Endothelial cell of umbilical vein (primary cell): ENCODE data around the gene ATF6B. TPM values are rescaled to one million over a fixed set of nuclear protein-coding genes. Genes with fewer than 3 reads are reported as not detected.

Experiments used
- BruUV-seq: library from RNA; stranded (reverse); fragments of 400-500 nt; replicated peaks from 2 replicates; lab custom pipeline; 2021; lab: Mats Ljungman, UMichigan
- CTCF ChIA-PET: fragments of 300-600, 350-600 bp; sonication (Branson Sonifier 250); formaldehyde crosslinking; loops from one replicate; lab custom pipeline; 2021; ENCODE audit warnings: antibody characterized with exemption, inconsistent platforms; lab: Charles Lee
- POLR2A ChIA-PET: fragments of 300-600, 350-600 bp; sonication (Branson Sonifier 250); formaldehyde crosslinking; loops from one replicate; lab custom pipeline; 2021; ENCODE audit warnings: antibody characterized with exemption, inconsistent platforms; lab: Charles Lee
- DNase-seq: peaks from one replicate; pipeline ENCODE4 v3.0.0-alpha.2; 2011; ENCODE audit warnings: low read depth, low spot score
- FAIRE-seq: peaks from 2 replicates; lab custom pipeline; 2011; peaks lifted over from hg19 to GRCh38; lab: Jason Lieb, UNC
- H2AFZ ChIP-seq: 2 replicates; pipeline ENCODE4 v1.6.0; 2012; ENCODE audit warnings: low read depth, low read length, control low read depth, inconsistent platforms
- H3K27ac ChIP-seq: 2 replicates; pipeline ENCODE4 v1.5.1; 2011; ENCODE audit warnings: low read depth, mild to moderate bottlenecking, control low read depth, low read length, moderate library complexity; ENCODE audit not compliant: insufficient read depth
- H3K27me3 ChIP-seq, 2 experiments: 2 replicates each; pipeline versions ENCODE4 v1.6.0 to v1.6.1; 2011; ENCODE audit warnings: low read length in 2 of 2, mixed read lengths in 1 of 2; ENCODE audit not compliant: control insufficient read depth in 2 of 2, insufficient read depth in 2 of 2
- H3K36me3 ChIP-seq, 2 experiments: 2 replicates in 1 of 2; 3 replicates in 1 of 2; pipeline ENCODE4 v1.5.1; 2011; ENCODE audit warnings: low read length in 2 of 2, mild to moderate bottlenecking in 1 of 2, moderate library complexity in 1 of 2; ENCODE audit not compliant: control insufficient read depth in 2 of 2, insufficient read depth in 2 of 2; ENCODE audit errors: extremely low read depth in 1 of 2
- H3K4me1 ChIP-seq: 3 replicates; pipeline ENCODE4 v1.5.1; 2011; ENCODE audit warnings: mild to moderate bottlenecking, low read length; ENCODE audit not compliant: control insufficient read depth, insufficient read depth; ENCODE audit errors: extremely low read depth
- H3K4me2 ChIP-seq: 2 replicates; pipeline ENCODE4 v1.6.1; 2011; ENCODE audit warnings: low read length, control low read depth, mixed read lengths; ENCODE audit not compliant: insufficient read depth
- H3K4me3 ChIP-seq, 3 experiments: fragments of 200-600 bp in 1 of 3; sonication (generic), shearing (Covaris generic) in 1 of 3; replicated peaks in 1 of 3; 2 replicates each; pipeline ENCODE4 v1.5.1; 2011 to 2016; ENCODE audit warnings: control low read depth in 3 of 3, low read length in 3 of 3, mild to moderate bottlenecking in 2 of 3, inconsistent platforms in 1 of 3, low read depth in 1 of 3, moderate library complexity in 1 of 3; ENCODE audit not compliant: insufficient read depth in 1 of 3
- H3K79me2 ChIP-seq: 2 replicates; pipeline ENCODE4 v1.6.0; 2012; ENCODE audit warnings: low read length, inconsistent platforms; ENCODE audit not compliant: control insufficient read depth, insufficient read depth
- H3K9ac ChIP-seq: replicated peaks from 2 replicates; pipeline ENCODE3; 2011; ENCODE audit warnings: low read length, control low read depth; ENCODE audit not compliant: insufficient read depth; ENCODE audit errors: extremely low read depth
- H3K9me1 ChIP-seq: replicated peaks from 3 replicates; pipeline ENCODE4 v1.6.0; 2011; ENCODE audit warnings: mild to moderate bottlenecking, low read length; ENCODE audit not compliant: control insufficient read depth, insufficient read depth; ENCODE audit errors: extremely low read depth
- H3K9me3 ChIP-seq: replicated peaks from 2 replicates; pipeline ENCODE4 v1.5.1; 2012; ENCODE audit warnings: low read length, inconsistent platforms; ENCODE audit not compliant: control insufficient read depth, insufficient read depth
- H4K20me1 ChIP-seq: replicated peaks from 2 replicates; pipeline ENCODE3; 2011; ENCODE audit warnings: mild to moderate bottlenecking, low read length; ENCODE audit not compliant: control insufficient read depth, insufficient read depth; ENCODE audit errors: extremely low read depth
- CTCF ChIP-seq, 2 donors: IDR thresholded peaks; 1 replicate in 1 of 2; 2 replicates in 1 of 2; pipeline ENCODE4 v1.5.1; 2011; ENCODE audit warnings: low read length in 2 of 2, mild to moderate bottlenecking in 2 of 2, moderate library complexity in 2 of 2, control low read depth in 1 of 2, inconsistent platforms in 1 of 2, low read depth in 1 of 2; ENCODE audit not compliant: insufficient read depth in 1 of 2; ENCODE audit errors: extremely low read depth in 1 of 2
- EZH2 ChIP-seq: IDR thresholded peaks from 2 replicates; pipeline ENCODE4 v1.6.1; 2012; ENCODE audit warnings: borderline replicate concordance, low read depth, mild to moderate bottlenecking, moderate library complexity, low read length, inconsistent platforms; ENCODE audit not compliant: severe bottlenecking
- FOS ChIP-seq: IDR thresholded peaks from 2 replicates; pipeline ENCODE4 v1.6.1; 2011; ENCODE audit warnings: mild to moderate bottlenecking, low read length, moderate library complexity, borderline replicate concordance; ENCODE audit not compliant: insufficient read depth
- GATA2 ChIP-seq: IDR thresholded peaks from 2 replicates; pipeline ENCODE4 v1.7.0; 2011; ENCODE audit warnings: low read depth, mild to moderate bottlenecking, moderate library complexity, mixed read lengths, low read length; ENCODE audit not compliant: insufficient read length, insufficient read depth
- JUN ChIP-seq: IDR thresholded peaks from 2 replicates; pipeline ENCODE4 v1.6.1; 2011; ENCODE audit warnings: borderline replicate concordance, low read depth; ENCODE audit not compliant: insufficient read length, insufficient read depth
- MYC ChIP-seq: IDR thresholded peaks from one replicate; pipeline ENCODE4 v1.6.1; 2011; ENCODE audit warnings: mild to moderate bottlenecking, low read depth, low read length
- POLR2A ChIP-seq: IDR thresholded peaks from 2 replicates; pipeline ENCODE4 v1.6.1; 2012; ENCODE audit warnings: low read depth, mild to moderate bottlenecking, control low read depth, low read length
- POLR2AphosphoS5 ChIP-seq: IDR thresholded peaks from 2 replicates; pipeline ENCODE4 v1.6.1; 2012; ENCODE audit warnings: low read depth, mild to moderate bottlenecking, control low read depth, low read length, moderate library complexity; ENCODE audit not compliant: insufficient read depth
- dilution Hi-C: fragments of 300-500 bp; cut with MboI; formaldehyde crosslinking; loops from one replicate; pipeline ENCODE4 v1.15.0; 2019; ENCODE audit warnings: low sequenced_read_pairs; ENCODE audit not compliant: extremely low pct_ligation_motif_present
- intact Hi-C: fragments of 100-400 bp; cut with micrococcal nuclease; formaldehyde crosslinking; loops from one replicate; pipeline ENCODE4 v1.10.0; 2022
- polyA plus RNA-seq, 4 experiments: library from polyadenylated mRNA; depleted of rRNA in 3 of 4; stranded (reverse) in 3 of 4; unstranded in 1 of 4; fragments of >200 nt; gene quantifications; 2 replicates each; pipeline versions ENCODE4 v1.2.1 to v1.2.3, GENCODE V29; 2011 to 2012; ENCODE audit warnings: missing spikeins in 1 of 4
- total RNA-seq: library from RNA; stranded (reverse); gene quantifications from 2 replicates; pipeline ENCODE4 v1.2.3, GENCODE V29; 2021
- TF ChIP-seq, protein P1 (sequence below): IDR thresholded peaks from 2 replicates; pipeline ENCODE4 v1.6.1; 2011; ENCODE audit not compliant: insufficient read depth, insufficient read length

ATF6B gene
- total and polyA plus RNA-seq, 2 donors (not counting 3 experiments of a cell fraction or from before 2014, with no cell fraction given), result 106 to 115 TPM

DNA sequence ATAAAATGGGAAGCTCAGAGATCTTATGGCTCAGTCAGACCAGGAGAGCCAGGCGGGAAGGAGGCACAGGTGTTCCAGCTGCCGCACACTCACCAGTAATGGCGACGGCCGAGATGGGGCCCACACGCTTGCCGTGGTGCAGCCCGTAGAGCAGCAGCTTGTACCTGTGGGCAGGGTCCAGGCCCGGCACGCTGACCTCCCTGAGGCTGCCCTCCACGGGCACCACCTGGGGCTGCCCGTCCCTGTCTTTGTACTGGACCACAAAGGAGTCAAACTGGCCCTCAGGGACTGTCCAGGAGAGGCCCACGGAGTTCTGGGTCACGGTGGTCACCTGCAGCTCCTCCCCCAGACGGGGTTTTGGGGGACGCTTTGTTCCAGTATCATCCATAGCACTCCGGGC is 58.6 kb downstream of the ATF6B start:
- FAIRE-seq (no peak), DNase-seq (no peak)
- ChIA-PET POLR2A (no interaction called here), CTCF (no interaction called here)
- no peaks in the 10 kb centered on the region for H3K79me2 ChIP-seq
- H3K36me3 ChIP-seq, result no peaks in the 10 kb centered on the region
- dilution Hi-C loops, result no loop called here
- H2AFZ ChIP-seq, result no peak overlapping the region
- TF ChIP-seq POLR2AphosphoS5, result no peak
- TF ChIP-seq CTCF (IDR thresholded peaks at IDR 0.05; ENCODE audit: extremely low read depth in 1 of 2, insufficient read depth in 1 of 2, low read depth in 1 of 2, low read length in 2 of 2), result no peak
- TF ChIP-seq JUN, result no peak
- TF ChIP-seq EZH2, result no peak
- TF ChIP-seq GATA2, result no peak
- TF ChIP-seq, protein P1, sequence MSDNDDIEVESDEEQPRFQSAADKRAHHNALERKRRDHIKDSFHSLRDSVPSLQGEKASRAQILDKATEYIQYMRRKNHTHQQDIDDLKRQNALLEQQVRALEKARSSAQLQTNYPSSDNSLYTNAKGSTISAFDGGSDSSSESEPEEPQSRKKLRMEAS, result no peak
- no peak for TF ChIP-seq MYC
- TF ChIP-seq POLR2A, result no peak
- TF ChIP-seq FOS, result no peak
- H3K9ac ChIP-seq, result no peak overlapping the region
- intact Hi-C loops, result no loop called here
- H3K27ac ChIP-seq, result no peak overlapping the region
- H3K4me3 ChIP-seq, result no peak overlapping the region
- H3K9me1 ChIP-seq, result no peaks in the 10 kb centered on the region
- no peaks in the 10 kb centered on the region for H3K9me3 ChIP-seq
- H4K20me1 ChIP-seq, result no peaks in the 10 kb centered on the region
- no peaks in the 10 kb centered on the region for H3K4me1 ChIP-seq
- H3K27me3 ChIP-seq, result peaks cover 0 to 2% of the 10 kb centered on the region in 2 experiments
- BruUV-seq, result no TSS peak
- no peak overlapping the region for H3K4me2 ChIP-seq
